NAMALWA (cell line): ENCODE results near the gene NAA40.

Source experiments
- DNase-seq: peaks from one replicate; pipeline ENCODE4 v3.0.0-alpha.2; 2015; ENCODE audit warnings: low spot score

The NAA40 gene

GRCh38 chr11:63986932-63987513 is 48.2 kb downstream of the NAA40 start:
- DNase-seq = no peak

GRCh38 chr11:63991558-63991957 is 52.8 kb downstream of the NAA40 start:
- no peak for DNase-seq

- DNase-seq = no peak
These were observed 54.3 kb downstream of the NAA40 start for GRCh38 chr11:63993100-63993499.

GRCh38 chr11:63993993-63994392 is 55.2 kb downstream of the NAA40 start:
- no peak for DNase-seq

GRCh38 chr11:63996512-63996911 is 57.7 kb downstream of the NAA40 start:
- DNase-seq = no peak

- DNase-seq = no peak
These were observed 58.4 kb downstream of the NAA40 start for GRCh38 chr11:63997104-63997700.

GRCh38 chr11:63997801-63998337 is 59.1 kb downstream of the NAA40 start:
- no peak for DNase-seq

GRCh38 chr11:63998558-63999348 is 60.0 kb downstream of the NAA40 start:
- no peak for DNase-seq

GRCh38 chr11:63999349-64000025 is 60.7 kb downstream of the NAA40 start:
- DNase-seq = no peak

- DNase-seq = peak; percentile 70
These were observed 61.4 kb downstream of the NAA40 start for GRCh38 chr11:64000026-64000739.

GRCh38 chr11:64000740-64001483 is 62.1 kb downstream of the NAA40 start:
- no peak for DNase-seq

- peak; percentile 53 for DNase-seq
These were observed 63.0 kb downstream of the NAA40 start for GRCh38 chr11:64001484-64002420.

GRCh38 chr11:64003807-64004589 is 65.2 kb downstream of the NAA40 start:
- DNase-seq = no peak

GRCh38 chr11:64004590-64004984 is 65.8 kb downstream of the NAA40 start:
- no peak for DNase-seq

GRCh38 chr11:64005691-64006090 is 66.9 kb downstream of the NAA40 start:
- DNase-seq = no peak

- DNase-seq = no peak
These were observed 67.6 kb downstream of the NAA40 start for GRCh38 chr11:64006398-64006797.
